GM21515 (cell line): ENCODE data around the gene DCANP1.

ENCODE experiments used
- ATAC-seq: cut with Tn5 transposase; IDR thresholded peaks from one replicate; pipeline ENCODE4 v1.9.1; 2021; ENCODE audit not compliant: unreplicated experiment

The DCANP1 gene

GRCh38 chr5:135481387-135481786 lies 34.2 kb upstream of the DCANP1 start:
- no peak for ATAC-seq

- ATAC-seq = no peak
Measured at GRCh38 chr5:135480511-135480910, 33.4 kb upstream of the DCANP1 start.

GRCh38 chr5:135478938-135479337 lies 31.8 kb upstream of the DCANP1 start:
- no peak for ATAC-seq

- ATAC-seq = no peak
Measured at GRCh38 chr5:135477613-135478066, 30.5 kb upstream of the DCANP1 start.

- ATAC-seq = no peak
Measured at GRCh38 chr5:135476615-135477581, 29.8 kb upstream of the DCANP1 start.

GRCh38 chr5:135473956-135474670 lies 27.0 kb upstream of the DCANP1 start:
- ATAC-seq = no peak

GRCh38 chr5:135472141-135472540 lies 25.0 kb upstream of the DCANP1 start:
- ATAC-seq = no peak

- no peak for ATAC-seq
Measured at GRCh38 chr5:135471726-135472125, 24.6 kb upstream of the DCANP1 start.

- ATAC-seq = no peak
Measured at GRCh38 chr5:135469911-135470310, 22.8 kb upstream of the DCANP1 start.

GRCh38 chr5:135468541-135468940 lies 21.4 kb upstream of the DCANP1 start:
- ATAC-seq = no peak

- ATAC-seq = no peak
Measured at GRCh38 chr5:135467871-135468485, 20.8 kb upstream of the DCANP1 start.

GRCh38 chr5:135467051-135467625 lies 20.0 kb upstream of the DCANP1 start:
- ATAC-seq = no peak

- ATAC-seq = peak; percentile 72
Measured at GRCh38 chr5:135466178-135467050, 19.3 kb upstream of the DCANP1 start.

GRCh38 chr5:135465391-135466122 lies 18.4 kb upstream of the DCANP1 start:
- no peak for ATAC-seq

GRCh38 chr5:135462304-135462703 lies 15.2 kb upstream of the DCANP1 start:
- peak; percentile 49 for ATAC-seq

GRCh38 chr5:135461481-135462151 lies 14.5 kb upstream of the DCANP1 start:
- no peak for ATAC-seq

- ATAC-seq = no peak
Measured at GRCh38 chr5:135460246-135461033, 13.3 kb upstream of the DCANP1 start.

GRCh38 chr5:135458921-135459331 lies 11.8 kb upstream of the DCANP1 start:
- ATAC-seq = no peak
